Left lung (tissue), 10 donors: ENCODE data around the gene CTSW. TPM values are rescaled to one million over a fixed set of nuclear protein-coding genes. Genes with fewer than 3 reads are reported as not detected.
A peak's percentile ranks its signal among the peaks of the same experiment; 100 is the strongest.

Source experiments
- ATAC-seq: fragments of 200-7000 bp; cut with Tn5 transposase; one replicate; pipeline ENCODE4 v1.9.1; 2020; ENCODE audit warnings: moderate library complexity
- DNase-seq, 4 donors: peaks; one replicate each; pipeline ENCODE4 v3.0.0-alpha.2; 2013 to 2020
- H3K27ac ChIP-seq, 2 donors: fragments of 200-600 bp; sonication (generic) in 1 of 2; one replicate each; pipeline versions ENCODE4 v1.5.0 to v1.8.0; 2020 to 2021
- H3K27me3 ChIP-seq, 2 donors: fragments of 200-600 bp; sonication (generic) in 1 of 2; one replicate each; pipeline versions ENCODE4 v1.5.0 to v1.8.0; 2020 to 2021
- H3K36me3 ChIP-seq, 2 donors: fragments of 200-600 bp; sonication (generic) in 1 of 2; one replicate each; pipeline versions ENCODE4 v1.5.0 to v1.8.0; 2020 to 2021
- H3K4me1 ChIP-seq, 2 donors: fragments of 200-600 bp; one replicate each; pipeline ENCODE4 v1.8.0; 2021
- H3K4me3 ChIP-seq, 2 donors: fragments of 200-600 bp; sonication (generic) in 1 of 2; one replicate each; pipeline versions ENCODE4 v1.5.0 to v1.8.0; 2020 to 2021; ENCODE audit warnings: mild to moderate bottlenecking in 1 of 2
- H3K9me3 ChIP-seq, 2 donors: fragments of 200-600 bp; sonication (generic) in 1 of 2; one replicate each; pipeline versions ENCODE4 v1.5.0 to v1.8.0; 2020 to 2021
- intact Hi-C, 2 donors: fragments of 100-400 bp; cut with DNase I; formaldehyde crosslinking; loops; one replicate each; pipeline versions ENCODE4 v1.11.2 to v1.14.2; 2022
- polyA plus RNA-seq, 6 donors: library from polyadenylated mRNA; unstranded; fragments of 120-200 nt; gene quantifications; one replicate each; pipeline ENCODE4 v1.2.1, GENCODE V29; 2013; ENCODE audit not compliant: insufficient read length in 6 of 6
- total RNA-seq, 2 donors: library from RNA; stranded (reverse); fragmentation: NEBNext Ultra II Directional; extraction: Animal tissue kit (Norgen Biotek cat#: 25700); gene quantifications; one replicate each; pipeline ENCODE4 v1.2.1, GENCODE V29; 2021
- TF ChIP-seq, protein P1 (sequence below), 2 donors: fragments of 200-600 bp; sonication (generic) in 1 of 2; IDR thresholded peaks; one replicate each; pipeline versions ENCODE4 v1.5.0 to v1.8.0; 2021; ENCODE audit warnings: antibody characterized with exemption in 2 of 2
- donor health status: DM: no; HTN: yes; CAD: no.
- donor health status: DM: no; HTN: no; CAD: no.

The CTSW gene
- total and polyA plus RNA-seq, 8 donors, result 2.7 to 9.1 (median 5.9) TPM

DNA sequence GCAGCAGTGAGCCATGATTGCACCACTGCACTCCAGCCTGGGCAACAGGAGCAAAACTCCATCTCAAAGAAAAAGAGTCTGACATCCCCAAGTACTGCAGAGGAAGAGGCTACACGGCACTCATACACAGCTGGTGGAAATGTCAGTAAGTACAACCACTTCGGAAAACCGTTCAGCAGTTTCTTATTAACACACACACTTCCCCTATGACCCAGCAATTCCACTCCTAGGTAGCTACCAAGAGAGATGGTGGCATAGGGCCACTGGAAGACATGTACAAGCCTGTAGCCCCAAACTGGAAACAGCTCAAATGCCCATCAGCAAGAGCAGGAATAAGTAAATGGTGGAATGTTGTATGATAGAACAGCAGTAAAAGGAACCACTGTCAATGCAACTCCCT is 42.9 kb downstream of the CTSW start:
- H3K27ac ChIP-seq, result no peak overlapping the region
- peaks cover 0 to 22% of the 10 kb centered on the region in 2 donors for H3K36me3 ChIP-seq
- H3K9me3 ChIP-seq, result no peaks in the 10 kb centered on the region
- TF ChIP-seq, protein P1, sequence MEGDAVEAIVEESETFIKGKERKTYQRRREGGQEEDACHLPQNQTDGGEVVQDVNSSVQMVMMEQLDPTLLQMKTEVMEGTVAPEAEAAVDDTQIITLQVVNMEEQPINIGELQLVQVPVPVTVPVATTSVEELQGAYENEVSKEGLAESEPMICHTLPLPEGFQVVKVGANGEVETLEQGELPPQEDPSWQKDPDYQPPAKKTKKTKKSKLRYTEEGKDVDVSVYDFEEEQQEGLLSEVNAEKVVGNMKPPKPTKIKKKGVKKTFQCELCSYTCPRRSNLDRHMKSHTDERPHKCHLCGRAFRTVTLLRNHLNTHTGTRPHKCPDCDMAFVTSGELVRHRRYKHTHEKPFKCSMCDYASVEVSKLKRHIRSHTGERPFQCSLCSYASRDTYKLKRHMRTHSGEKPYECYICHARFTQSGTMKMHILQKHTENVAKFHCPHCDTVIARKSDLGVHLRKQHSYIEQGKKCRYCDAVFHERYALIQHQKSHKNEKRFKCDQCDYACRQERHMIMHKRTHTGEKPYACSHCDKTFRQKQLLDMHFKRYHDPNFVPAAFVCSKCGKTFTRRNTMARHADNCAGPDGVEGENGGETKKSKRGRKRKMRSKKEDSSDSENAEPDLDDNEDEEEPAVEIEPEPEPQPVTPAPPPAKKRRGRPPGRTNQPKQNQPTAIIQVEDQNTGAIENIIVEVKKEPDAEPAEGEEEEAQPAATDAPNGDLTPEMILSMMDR (IDR thresholded peaks at IDR 0.05), result no peak
- H3K27me3 ChIP-seq, result no peaks in the 10 kb centered on the region
- H3K4me3 ChIP-seq, result no peak overlapping the region
- H3K4me1 ChIP-seq, result peaks cover 13 to 27% of the 10 kb centered on the region in 2 donors
- ATAC-seq (no peak), DNase-seq (no peak)
- intact Hi-C loops, result no loop called here

DNA sequence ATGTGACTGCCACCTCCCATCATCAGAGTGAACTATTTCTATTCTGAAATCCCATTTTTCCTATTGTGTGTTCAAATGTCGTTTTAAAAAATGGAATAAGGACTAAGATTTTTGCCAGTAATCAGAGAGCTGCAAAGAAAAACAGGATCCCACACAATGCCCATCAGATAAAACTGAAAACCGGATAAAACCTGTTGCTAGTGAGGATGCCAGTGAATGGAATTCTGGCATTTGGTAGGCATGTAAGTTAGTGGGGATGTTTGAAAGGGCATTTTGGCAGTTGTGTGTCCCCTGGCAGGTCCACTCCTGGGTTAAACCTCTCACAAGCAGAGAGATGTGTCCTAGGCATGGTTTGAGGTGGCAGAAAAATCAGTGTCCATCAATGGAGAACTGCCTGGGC is 45.8 kb downstream of the CTSW start:
- TF ChIP-seq, protein P1 (IDR thresholded peaks at IDR 0.05), result no peak
- intact Hi-C loops, result no loop called here
- H3K27ac ChIP-seq, result no peak overlapping the region
- H3K9me3 ChIP-seq, result no peaks in the 10 kb centered on the region
- ATAC-seq (no peak), DNase-seq (no peak)
- H3K27me3 ChIP-seq, result no peaks in the 10 kb centered on the region
- H3K4me1 ChIP-seq, result peaks cover 3 to 25% of the 10 kb centered on the region in 2 donors
- H3K4me3 ChIP-seq, result no peak overlapping the region
- peaks cover 0 to 20% of the 10 kb centered on the region in 2 donors for H3K36me3 ChIP-seq

GRCh38 chr11:65927904-65928397 is 48.3 kb downstream of the CTSW start:
- intact Hi-C loops, result no loop called here
- TF ChIP-seq, protein P1 (IDR thresholded peaks at IDR 0.05), result peak in 1 of 2 donors; percentile 16
- H3K27me3 ChIP-seq, result peaks cover 0 to 4% of the 10 kb centered on the region in 2 donors
- DNase-seq, result peak in 1 of 4 donors; percentile 54
- H3K4me1 ChIP-seq, result peaks cover 0 to 16% of the 10 kb centered on the region in 2 donors
- ATAC-seq, result peak; percentile 58
- peak overlapping the region in 1 of 2 donors; percentile 18 for H3K4me3 ChIP-seq
- H3K9me3 ChIP-seq, result no peaks in the 10 kb centered on the region
- H3K27ac ChIP-seq, result peak overlapping the region; percentile 62 to 71
- peaks cover 0 to 3% of the 10 kb centered on the region in 2 donors for H3K36me3 ChIP-seq

DNA sequence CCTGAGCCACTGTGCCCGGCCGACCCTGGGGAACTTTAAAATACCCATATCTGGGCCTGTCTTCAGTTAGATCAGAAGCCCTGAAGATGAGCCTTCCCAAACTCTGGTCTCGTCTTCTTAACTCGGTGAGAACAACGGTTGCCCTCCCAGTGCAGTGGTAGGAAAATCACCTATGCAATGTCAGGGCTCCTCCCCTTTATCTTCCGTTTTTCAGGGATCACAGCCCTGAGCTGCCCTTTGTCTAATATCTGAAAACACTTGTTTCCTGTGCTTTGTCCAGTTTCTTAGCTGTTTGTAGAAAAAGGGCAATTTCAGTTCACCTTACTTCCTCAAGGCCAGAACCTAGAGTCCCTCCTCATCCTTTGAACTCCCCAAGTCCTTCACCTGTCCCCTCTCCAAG is 49.0 kb downstream of the CTSW start:
- no peak overlapping the region for H3K4me3 ChIP-seq
- peaks cover 0 to 16% of the 10 kb centered on the region in 2 donors for H3K4me1 ChIP-seq
- peak overlapping the region in 1 of 2 donors; percentile 71 for H3K27ac ChIP-seq
- H3K36me3 ChIP-seq, result no peaks in the 10 kb centered on the region
- TF ChIP-seq, protein P1 (IDR thresholded peaks at IDR 0.05), result no peak
- DNase-seq, result no peak
- intact Hi-C loops, result no loop called here
- no peak for ATAC-seq
- H3K9me3 ChIP-seq, result no peaks in the 10 kb centered on the region
- peaks cover 0 to 11% of the 10 kb centered on the region in 2 donors for H3K27me3 ChIP-seq

DNA sequence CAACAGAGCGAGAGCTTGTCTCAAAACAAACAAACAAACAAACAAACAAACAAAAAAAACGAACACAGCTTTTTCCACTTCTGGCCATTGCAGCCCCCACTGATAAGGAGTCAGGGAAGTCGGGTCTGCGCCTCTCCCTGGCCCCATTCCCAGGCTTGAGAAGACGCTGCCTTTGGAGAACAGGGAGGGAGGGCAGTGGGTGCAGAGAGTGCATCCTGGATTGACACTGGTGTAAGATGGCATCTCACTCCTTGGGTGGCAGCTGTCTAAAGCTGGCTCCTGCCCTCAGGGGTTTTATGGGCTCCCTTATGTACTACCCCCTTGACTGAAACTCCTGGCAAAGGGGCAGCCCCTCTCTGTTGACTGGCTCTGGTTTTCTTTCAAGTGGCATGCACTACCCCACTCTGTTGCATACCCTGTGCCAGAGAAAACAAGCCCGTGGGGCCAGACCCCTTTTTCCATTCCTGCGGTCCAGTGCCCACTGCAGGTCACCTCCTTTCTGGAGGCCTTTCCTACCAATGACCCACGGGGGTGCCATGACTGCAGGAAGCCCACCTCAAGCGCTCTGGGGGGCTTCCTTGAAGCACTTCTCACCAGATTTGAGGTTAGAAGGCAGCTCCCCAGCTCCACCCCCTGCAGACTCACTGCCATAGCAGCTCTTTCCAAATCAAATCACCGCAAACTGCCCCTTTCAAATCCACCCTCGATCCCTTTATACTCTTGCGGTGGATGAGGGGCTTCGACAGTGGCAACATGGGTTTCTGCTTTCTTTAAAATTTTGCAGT is 52.3 kb downstream of the CTSW start:
- ATAC-seq, result no peak
- intact Hi-C loops, result no loop called here

More for the DNA sequence above, 52.3 kb downstream of the CTSW start:
- no peak overlapping the region for H3K27ac ChIP-seq
- no peak overlapping the region for H3K4me3 ChIP-seq
- DNase-seq, result no peak
- H3K9me3 ChIP-seq, result no peaks in the 10 kb centered on the region
- no peaks in the 10 kb centered on the region for H3K36me3 ChIP-seq
- peaks cover 0 to 16% of the 10 kb centered on the region in 2 donors for H3K4me1 ChIP-seq
- TF ChIP-seq, protein P1 (IDR thresholded peaks at IDR 0.05), result no peak
- peaks cover 0 to 12% of the 10 kb centered on the region in 2 donors for H3K27me3 ChIP-seq
